NCI-H2107 treated with DMSO at 0.1 percent for 48 hours (cell line): ENCODE measurements around the gene FMOD.
"Not testable (repeated sequence)": the region's sequence is repeated elsewhere in the genome, so short reads cannot be mapped to it uniquely, and the experiment has no call there.

Source experiments
- DNase-seq: peaks from one replicate; lab custom pipeline; 2025; ENCODE audit not compliant: unreplicated experiment; lab: John Stamatoyannopoulos, UW

FMOD gene

DNA sequence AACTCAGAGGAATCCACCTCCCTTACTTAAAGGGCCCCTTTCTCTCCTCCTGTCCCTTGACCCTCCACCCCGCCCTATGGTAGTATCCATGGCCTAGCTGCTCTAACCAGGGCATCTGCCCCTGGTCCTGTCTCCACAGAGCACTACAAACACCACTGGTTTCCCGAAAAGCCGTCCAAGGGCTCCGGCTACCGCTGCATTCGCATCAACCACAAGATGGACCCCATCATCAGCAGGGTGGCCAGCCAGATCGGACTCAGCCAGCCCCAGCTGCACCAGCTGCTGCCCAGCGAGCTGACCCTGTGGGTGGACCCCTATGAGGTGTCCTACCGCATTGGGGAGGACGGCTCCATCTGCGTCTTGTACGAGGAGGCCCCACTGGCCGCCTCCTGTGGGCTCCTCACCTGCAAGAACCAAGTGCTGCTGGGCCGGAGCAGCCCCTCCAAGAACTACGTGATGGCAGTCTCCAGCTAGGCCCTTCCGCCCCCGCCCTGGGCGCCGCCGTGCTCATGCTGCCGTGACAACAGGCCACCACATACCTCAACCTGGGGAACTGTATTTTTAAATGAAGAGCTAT, 43.9 kb downstream of the FMOD start:
- DNase-seq: no peak

GRCh38 chr1:203306089-203306964, 44.6 kb downstream of the FMOD start:
- peak; percentile 64 for DNase-seq

DNA sequence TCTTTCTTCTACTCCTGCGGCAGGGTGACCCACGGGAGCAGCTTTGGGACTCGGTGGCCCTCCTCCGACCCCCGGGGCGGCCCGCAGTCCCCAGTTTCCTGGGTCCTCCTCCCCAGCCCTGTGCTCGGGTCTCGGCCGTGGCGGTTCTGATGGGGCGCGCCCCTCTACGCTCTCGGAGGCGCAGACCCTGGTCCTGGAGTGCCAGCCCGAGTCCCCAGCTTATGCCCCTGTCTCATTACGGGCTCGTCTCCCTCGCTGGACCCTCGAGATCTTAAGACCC, 45.2 kb downstream of the FMOD start:
- DNase-seq: no peak

GRCh38 chr1:203304919-203305808, 45.8 kb downstream of the FMOD start, which contains the start of gene BTG2:
BTG2 (plus strand) TSS chr1:203305519; CDS start chr1:203305607, 88 bp downstream.
- peak; percentile 97 for DNase-seq

DNA sequence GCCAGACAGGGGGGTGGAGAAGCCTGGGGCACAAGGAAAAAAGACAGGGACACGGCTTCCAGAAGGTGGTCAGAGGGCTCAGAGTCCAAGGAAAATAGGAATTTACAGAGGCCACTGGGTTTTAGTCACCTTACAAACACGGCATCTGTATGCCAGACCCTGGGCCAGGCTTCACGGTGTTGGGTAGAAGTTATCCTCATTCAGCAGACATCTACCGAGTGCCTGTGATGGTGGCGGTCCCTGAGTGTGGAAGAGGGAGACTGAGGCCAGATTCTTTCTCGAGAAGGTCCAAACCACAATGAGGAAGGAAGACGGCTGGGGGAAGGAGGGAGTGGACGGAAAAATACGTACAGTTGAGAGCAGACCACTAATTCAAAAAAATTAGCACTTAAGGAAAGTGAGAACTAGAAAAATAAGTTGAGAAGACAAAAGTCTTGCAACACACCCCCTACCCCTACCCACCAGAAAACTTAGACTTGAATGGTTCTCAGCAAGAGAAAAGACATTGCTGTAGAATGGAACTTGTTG, 46.5 kb downstream of the FMOD start:
- no peak for DNase-seq

DNA sequence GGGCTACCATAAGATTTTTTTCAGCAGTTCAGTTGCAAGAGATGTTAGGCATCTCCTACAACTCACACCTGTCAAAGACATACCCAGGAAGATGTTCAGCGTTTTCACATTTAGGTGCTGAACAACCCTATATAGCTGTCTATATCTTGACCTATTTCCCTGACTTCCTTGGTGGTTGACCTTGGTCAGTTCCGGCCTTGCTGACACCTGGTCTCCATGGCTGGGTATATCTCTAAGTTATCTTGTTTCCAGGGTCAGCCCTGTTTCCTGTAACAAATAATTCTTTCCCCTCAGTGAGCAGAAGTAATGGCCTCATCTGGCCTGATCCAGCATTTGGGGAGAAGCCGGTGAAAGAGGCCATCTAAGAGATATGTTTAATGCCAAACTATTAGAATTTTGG, 48.0 kb downstream of the FMOD start:
- DNase-seq: no peak

- DNase-seq: no peak
Observed at GRCh38 chr1:203302456-203302855, 48.5 kb downstream of the FMOD start.

- DNase-seq: no peak
Observed at GRCh38 chr1:203301331-203301668, 49.6 kb downstream of the FMOD start.

GRCh38 chr1:203300441-203301330, 50.2 kb downstream of the FMOD start:
- DNase-seq: no peak

- DNase-seq: not testable (repeated sequence)
Observed at GRCh38 chr1:203299719-203300429, 51.0 kb downstream of the FMOD start.

DNA sequence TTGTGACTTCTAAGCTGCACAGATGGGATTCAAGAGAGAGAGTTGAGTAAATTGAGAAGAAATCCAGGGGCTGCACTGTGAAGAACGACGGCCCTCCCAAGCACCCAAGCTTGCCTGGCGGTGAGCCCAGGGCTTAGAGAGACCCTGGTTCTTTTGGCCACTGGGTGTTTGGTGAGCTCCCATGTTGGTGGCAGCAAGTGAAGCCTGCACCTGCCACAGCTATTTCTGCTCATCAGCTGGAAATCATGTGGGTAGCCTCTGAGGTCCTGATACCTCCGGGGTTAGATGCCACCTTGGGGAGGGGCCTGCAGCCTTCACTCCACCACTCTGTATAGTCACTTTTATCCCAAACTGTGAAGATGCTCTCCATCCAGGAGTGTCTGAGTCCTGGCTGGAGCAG, 51.8 kb downstream of the FMOD start:
- no peak for DNase-seq

- no peak for DNase-seq
Observed at GRCh38 chr1:203296460-203297073, 54.4 kb downstream of the FMOD start.

DNA sequence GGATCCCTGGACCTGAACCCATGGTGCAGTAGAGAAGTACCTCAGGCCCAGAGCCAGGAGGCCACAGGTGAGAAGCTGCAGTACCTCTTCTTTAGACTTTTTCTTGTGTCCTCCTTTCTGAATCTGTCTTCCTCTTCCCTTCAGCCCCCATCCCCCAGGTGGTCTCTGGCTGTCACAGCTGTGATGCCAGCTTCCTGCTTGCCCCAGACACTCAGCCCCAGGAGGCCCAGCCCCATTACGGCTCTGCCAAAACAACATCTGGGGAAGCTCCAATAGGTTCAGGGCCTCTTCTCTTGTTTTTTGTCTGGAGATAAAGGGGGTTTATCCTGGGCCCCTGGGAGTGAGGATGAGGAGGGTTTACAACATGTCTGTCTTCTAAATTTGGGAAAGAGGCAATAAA, 55.1 kb downstream of the FMOD start:
- DNase-seq: no peak

- no peak for DNase-seq
Observed at GRCh38 chr1:203291201-203292096, 59.5 kb downstream of the FMOD start.
